GM21528 (cell line): Measurements from ENCODE around the gene STK38.
"Not testable (repeated sequence)": the region's sequence is repeated elsewhere in the genome, so short reads cannot be mapped to it uniquely, and the experiment has no call there.

Experiments
- ATAC-seq: cut with Tn5 transposase; IDR thresholded peaks from one replicate; pipeline ENCODE4 v1.9.1; 2021; ENCODE audit warnings: mild to moderate bottlenecking, moderate library complexity; ENCODE audit not compliant: unreplicated experiment, low FRiP score

The STK38 gene

GRCh38 chr6:36546920-36547645 is at the start of gene STK38:
TSS of gene STK38 (minus strand) at chr6:36547479. CDS start at chr6:36540202, 7,277 bp downstream.
- ATAC-seq: peak; percentile 69

GRCh38 chr6:36596356-36596755 is 49.1 kb upstream of the STK38 start:
- ATAC-seq: no peak

GRCh38 chr6:36594816-36595643 is 47.8 kb upstream of the STK38 start:
- ATAC-seq: no peak

- peak; percentile 73 for ATAC-seq
These were observed 46.9 kb upstream of the STK38 start, which contains the start of gene SRSF3 for GRCh38 chr6:36594029-36594815. TSS of gene SRSF3 (plus strand) at chr6:36594362. CDS start at chr6:36596763, 2,401 bp downstream.

- peak; percentile 26 for ATAC-seq
These were observed 46.3 kb upstream of the STK38 start for GRCh38 chr6:36593569-36594028.

- peak; percentile 38 for ATAC-seq
These were observed 45.0 kb upstream of the STK38 start for GRCh38 chr6:36592221-36592655.

GRCh38 chr6:36590237-36590636 is 43.0 kb upstream of the STK38 start:
- no peak for ATAC-seq

- ATAC-seq: not testable (repeated sequence)
These were observed 41.7 kb upstream of the STK38 start for GRCh38 chr6:36589025-36589400.

GRCh38 chr6:36586606-36587005 is 39.3 kb upstream of the STK38 start:
- ATAC-seq: no peak

- no peak for ATAC-seq
These were observed 34.4 kb upstream of the STK38 start for GRCh38 chr6:36581716-36582115.

GRCh38 chr6:36580184-36580526 is 32.9 kb upstream of the STK38 start:
- no peak for ATAC-seq

GRCh38 chr6:36578431-36578830 is 31.2 kb upstream of the STK38 start:
- ATAC-seq: no peak

- no peak for ATAC-seq
These were observed 30.8 kb upstream of the STK38 start for GRCh38 chr6:36578030-36578429.

- ATAC-seq: no peak
These were observed 30.0 kb upstream of the STK38 start for GRCh38 chr6:36577301-36577700.

GRCh38 chr6:36576578-36576977 is 29.3 kb upstream of the STK38 start:
- no peak for ATAC-seq

GRCh38 chr6:36574679-36575078 is 27.4 kb upstream of the STK38 start:
- no peak for ATAC-seq

- ATAC-seq: not testable (repeated sequence)
These were observed 25.4 kb upstream of the STK38 start for GRCh38 chr6:36572353-36573311.

- ATAC-seq: no peak
These were observed 24.1 kb upstream of the STK38 start for GRCh38 chr6:36571122-36572043.

GRCh38 chr6:36570264-36570663 is 23.0 kb upstream of the STK38 start:
- ATAC-seq: no peak
